ENCODE results near the gene SLC30A7.

Gene SLC30A7

DNA sequence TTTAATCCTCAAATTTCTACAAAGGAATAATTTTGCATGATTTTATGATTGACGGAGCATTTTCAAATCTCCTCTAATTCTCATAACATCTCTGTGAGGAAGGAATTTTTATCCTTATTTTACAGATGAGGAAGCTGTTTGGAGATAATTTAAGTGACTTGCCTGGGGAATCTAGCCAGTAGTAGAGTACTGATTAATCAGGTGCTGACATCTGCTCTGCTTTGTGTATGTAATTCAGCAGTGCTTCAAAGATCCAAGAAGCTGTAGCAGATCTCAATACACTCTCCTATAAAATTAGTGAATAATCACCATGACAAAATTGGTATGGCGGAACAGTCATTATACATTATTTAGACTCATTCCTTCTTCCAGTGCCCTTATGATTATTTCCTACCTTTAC, 83.7 kb downstream of the SLC30A7 start:
- DNase-seq (ENCODE audit: low spot score): no peak

DNA sequence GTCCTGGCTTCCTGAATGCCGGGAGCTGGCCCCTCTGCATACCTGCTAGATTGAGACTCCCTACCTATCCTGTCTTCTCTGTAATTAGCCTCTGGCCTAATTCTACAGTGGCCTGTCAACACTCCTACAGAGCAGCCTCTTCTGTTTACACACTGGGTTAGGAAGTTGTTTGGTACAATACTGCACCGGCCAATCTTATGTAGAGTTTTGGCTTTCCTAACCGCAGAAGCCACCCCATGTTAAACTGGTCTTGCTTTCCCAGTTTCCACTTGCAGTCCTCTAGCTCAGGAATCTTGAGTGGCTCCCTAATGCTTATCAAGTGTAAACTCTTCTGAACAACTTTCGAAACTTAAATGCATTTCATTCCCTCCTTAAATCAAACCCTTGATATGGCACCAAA, 86.9 kb downstream of the SLC30A7 start:
- no peak for DNase-seq (ENCODE audit: low spot score)

DNA sequence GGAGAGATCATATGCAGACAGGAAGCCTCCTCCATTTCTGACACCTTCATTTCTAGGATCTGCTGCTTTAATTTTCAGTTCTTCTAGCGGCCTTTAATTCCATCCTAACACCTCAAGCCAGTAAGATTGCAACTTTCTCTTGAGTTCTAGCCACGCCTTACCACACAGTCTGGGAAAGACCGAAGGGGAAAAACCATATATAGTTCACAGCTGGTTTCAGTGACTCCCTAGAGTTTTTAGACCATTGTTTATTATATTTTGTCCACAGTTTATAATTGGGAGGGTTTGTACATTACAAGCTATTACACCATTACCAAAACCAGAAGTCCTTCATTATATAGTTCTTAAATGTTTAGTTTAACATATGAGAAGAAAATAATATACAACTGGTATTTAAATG, 92.2 kb downstream of the SLC30A7 start:
- no peak for DNase-seq (ENCODE audit: low spot score)

- no peak for DNase-seq (ENCODE audit: low spot score)
Measured at GRCh38 chr1:100989306-100990077, 93.6 kb downstream of the SLC30A7 start.

- DNase-seq (ENCODE audit: low spot score): no peak
Measured at GRCh38 chr1:100995198-100995988, 99.5 kb downstream of the SLC30A7 start.

- DNase-seq (ENCODE audit: low spot score): no peak
Measured at GRCh38 chr1:100998426-100998825, 102.5 kb downstream of the SLC30A7 start.

- DNase-seq (ENCODE audit: low spot score): no peak
Measured at GRCh38 chr1:101000131-101000873, 104.4 kb downstream of the SLC30A7 start.

- DNase-seq (ENCODE audit: low spot score): no peak
Measured at GRCh38 chr1:101002551-101002950, 106.7 kb downstream of the SLC30A7 start.

GRCh38 chr1:101003012-101003650, 107.2 kb downstream of the SLC30A7 start:
- no peak for DNase-seq (ENCODE audit: low spot score)

DNA sequence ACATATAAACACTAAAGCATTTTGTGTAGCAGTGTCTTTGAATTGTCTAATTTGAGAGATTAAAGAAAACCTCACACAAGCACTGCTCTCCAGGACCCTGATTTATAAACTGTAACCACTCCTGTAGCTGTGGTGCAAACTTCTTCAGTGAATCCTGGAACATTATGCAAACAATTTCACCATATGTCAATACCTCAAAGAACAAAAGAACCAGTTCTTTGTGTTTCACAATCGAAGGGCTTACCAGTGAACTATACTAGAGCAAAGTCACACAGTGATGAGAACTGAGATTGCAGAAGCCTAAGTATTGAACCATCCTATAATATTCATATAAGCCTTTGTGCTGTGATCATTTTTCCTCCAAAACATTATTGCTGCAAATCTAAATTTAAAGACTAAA, 108.2 kb downstream of the SLC30A7 start:
- DNase-seq (ENCODE audit: low spot score): no peak

DNA sequence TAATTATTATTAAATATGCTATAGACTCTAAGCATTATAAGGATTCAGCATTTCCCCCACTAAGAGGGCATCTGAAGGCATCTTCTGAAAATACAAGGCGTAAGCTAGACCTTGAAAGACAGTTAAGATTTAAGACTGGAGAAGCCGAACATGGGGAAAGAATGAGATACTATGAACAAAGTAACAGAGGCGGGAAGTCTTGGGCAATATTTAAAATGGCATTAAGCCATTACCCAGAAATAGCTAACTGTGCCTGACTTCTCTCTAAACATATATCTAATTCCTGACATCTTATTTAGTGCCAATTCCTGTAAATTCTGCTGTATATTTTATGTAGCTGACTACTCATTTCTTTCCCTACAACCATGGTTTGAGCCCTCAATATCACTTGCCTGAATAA, 108.8 kb downstream of the SLC30A7 start:
- no peak for DNase-seq (ENCODE audit: low spot score)

DNA sequence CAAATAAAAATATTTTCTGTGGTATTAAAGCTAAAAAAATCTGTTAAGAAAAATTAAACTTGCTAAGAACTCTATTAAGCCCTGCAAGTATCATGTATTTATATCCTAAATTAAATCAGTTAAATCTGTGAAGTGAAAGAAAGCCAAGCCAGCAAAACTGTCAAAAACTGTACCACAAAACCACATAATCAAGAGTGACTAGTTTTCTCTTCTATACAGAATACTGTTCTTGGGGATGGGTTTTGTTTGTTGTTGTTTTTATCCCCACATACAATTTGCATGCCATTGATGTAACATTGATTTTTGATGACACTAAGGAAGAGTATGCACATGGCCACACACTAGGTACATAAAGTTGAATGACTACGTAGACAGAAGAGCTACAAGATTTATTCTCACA, 109.3 kb downstream of the SLC30A7 start:
- no peak for DNase-seq (ENCODE audit: low spot score)

- DNase-seq (ENCODE audit: low spot score): peak; percentile 26
Measured at GRCh38 chr1:101005871-101006270, 110.0 kb downstream of the SLC30A7 start.

DNA sequence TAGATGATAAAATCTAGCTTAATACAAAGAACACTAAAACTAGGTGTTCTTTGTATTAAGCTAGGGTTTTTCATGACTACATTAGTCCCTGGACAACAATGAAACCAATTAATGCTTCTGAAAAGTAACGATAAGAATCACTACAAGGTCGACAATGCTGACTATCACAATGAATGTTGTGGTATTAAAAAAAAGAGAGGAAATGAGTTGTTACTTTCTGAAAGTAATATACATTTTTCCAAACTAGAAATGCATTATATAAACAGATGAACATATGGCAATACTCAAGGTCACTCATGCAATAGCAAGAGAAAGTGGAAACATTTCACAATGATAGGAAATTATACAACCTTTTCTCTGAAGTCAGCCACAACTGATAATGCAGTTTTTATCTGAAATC, 110.7 kb downstream of the SLC30A7 start:
- DNase-seq (ENCODE audit: low spot score): peak; percentile 43

- no peak for DNase-seq (ENCODE audit: low spot score)
Measured at GRCh38 chr1:101008229-101008834, 112.4 kb downstream of the SLC30A7 start.

DNA sequence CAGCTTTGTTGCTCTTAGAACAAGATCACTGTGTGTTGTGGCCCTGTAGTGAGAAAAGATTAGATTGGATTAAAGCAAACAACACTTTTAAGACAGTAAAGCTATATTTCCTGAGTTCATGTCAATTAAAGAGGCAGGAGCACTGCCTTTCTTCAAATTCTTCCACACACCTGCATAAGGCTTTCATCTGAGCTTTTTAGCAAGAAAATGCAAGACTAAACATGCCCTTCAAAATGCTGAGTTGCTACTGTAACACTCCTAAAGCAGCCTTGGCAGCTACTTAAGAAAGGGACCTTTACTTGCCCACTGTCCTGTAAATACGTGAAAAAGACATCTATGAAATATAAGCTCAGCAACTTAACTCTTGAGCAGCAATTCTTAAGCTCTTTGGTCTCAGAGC, 117.9 kb downstream of the SLC30A7 start:
- DNase-seq (ENCODE audit: low spot score): no peak

DNA sequence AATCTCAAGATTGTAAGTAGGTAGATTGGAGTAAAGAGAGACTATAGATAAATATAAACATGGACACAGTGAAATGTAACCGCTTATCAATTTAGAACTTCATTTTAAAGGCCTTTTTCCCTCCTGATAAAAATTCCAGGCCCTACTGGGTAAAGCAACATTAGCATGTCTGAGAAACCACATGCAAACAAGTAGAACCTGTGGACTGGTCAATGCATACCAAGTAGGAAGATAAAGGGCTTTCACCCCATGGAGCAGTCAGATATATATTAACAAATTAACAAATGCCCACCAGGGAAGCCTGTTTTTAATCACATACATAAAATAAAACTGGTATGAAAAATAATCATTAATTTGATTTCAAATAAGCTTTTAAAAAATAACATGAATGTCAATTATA, 121.6 kb downstream of the SLC30A7 start:
- no peak for DNase-seq (ENCODE audit: low spot score)

DNA sequence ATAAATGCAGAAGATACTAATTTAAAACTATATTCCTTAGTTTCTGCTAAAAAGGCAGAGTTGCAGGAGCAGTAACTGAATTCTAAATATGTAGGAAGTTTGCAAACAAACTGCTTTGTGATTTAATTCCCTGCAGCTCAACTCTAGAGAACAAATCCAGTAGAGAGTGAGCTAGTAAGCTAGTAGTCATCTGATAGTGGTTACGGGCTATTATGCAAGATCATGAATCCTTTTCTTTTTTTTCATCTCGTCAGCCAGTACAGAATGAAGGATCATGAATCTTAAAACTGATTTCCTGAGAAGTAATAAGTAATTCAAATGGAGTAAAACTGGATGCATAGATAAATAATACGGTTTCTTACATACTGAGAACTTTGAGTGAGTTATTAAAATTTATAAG, 126.4 kb downstream of the SLC30A7 start:
- no peak for DNase-seq (ENCODE audit: low spot score)

- DNase-seq (ENCODE audit: low spot score): peak; percentile 13
Measured at GRCh38 chr1:101025283-101025656, 129.4 kb downstream of the SLC30A7 start.

GRCh38 chr1:101025657-101026429, 130.0 kb downstream of the SLC30A7 start, which contains the start of gene DPH5:
DPH5 (minus strand) TSS chr1:101025784; CDS start chr1:101025443, 341 bp downstream.
- DNase-seq (ENCODE audit: low spot score): peak; percentile 93

- DNase-seq (ENCODE audit: low spot score): no peak
Measured at GRCh38 chr1:101026430-101026788, 130.5 kb downstream of the SLC30A7 start.

Data from activated CD4-positive, alpha-beta T cell treated with anti-CD3 and anti-CD28 coated beads, Interleukin-2, Interleukin-4, amounts not matched to agents 100 ng/mL and 50 ng/mL, durations not matched to agents 16 hours and 8 hours (primary cell).